HG02870 (cell line): Measurements from ENCODE around the gene TSFM.

Experiments
- ATAC-seq: cut with Tn5 transposase; IDR thresholded peaks from one replicate; pipeline ENCODE4 v1.9.1; 2021; ENCODE audit warnings: mild to moderate bottlenecking, moderate library complexity; ENCODE audit not compliant: unreplicated experiment

TSFM gene

DNA sequence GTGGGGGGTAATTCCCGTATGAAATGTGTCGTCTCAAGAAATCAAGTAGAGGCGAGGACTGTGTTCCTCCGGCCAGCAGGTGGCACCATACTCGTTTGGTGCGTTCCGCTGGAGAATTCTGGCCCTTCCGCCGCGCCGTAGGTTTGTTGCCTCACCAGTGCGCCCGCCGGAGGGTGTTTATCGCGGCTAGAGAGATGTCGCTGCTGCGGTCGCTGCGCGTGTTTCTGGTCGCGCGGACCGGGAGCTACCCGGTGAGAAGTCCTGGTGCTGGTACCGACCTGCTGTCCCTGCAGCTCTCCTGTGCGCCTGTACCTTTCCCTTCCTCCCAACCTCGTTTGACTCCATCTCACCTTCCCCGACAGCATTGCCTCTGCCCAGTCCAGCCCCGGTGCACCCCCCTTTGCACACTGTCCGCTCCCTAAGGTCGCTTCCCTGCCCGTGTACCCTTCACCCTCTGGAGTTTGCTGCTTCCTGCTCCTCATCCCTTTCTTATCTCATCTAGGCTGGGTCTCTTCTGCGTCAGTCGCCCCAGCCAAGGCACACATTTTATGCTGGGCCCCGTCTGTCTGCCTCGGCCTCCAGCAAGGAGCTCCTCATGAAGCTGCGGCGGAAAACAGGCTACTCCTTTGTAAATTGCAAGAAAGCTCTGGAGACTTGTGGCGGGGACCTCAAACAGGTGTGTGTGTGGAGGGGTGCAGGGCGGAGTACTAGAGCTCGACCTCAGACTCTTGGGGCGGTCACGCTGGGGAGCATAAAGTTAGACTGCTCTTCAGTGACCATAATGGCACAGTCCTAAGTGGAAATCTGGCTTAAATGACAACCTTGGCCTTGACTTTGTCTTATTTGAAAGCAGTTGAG is at the start of gene TSFM:
TSS of gene TSFM (plus strand) at position 180 of the 858 bp plus-strand sequence. CDS start at position 195, 15 bp downstream.
- peak; percentile 85 for ATAC-seq

GRCh38 chr12:57733928-57734327 is 48.7 kb upstream of the TSFM start:
- ATAC-seq: no peak

GRCh38 chr12:57734591-57734990 is 48.0 kb upstream of the TSFM start:
- no peak for ATAC-seq

- no peak for ATAC-seq
Measured at GRCh38 chr12:57735198-57735855, 47.3 kb upstream of the TSFM start.

DNA sequence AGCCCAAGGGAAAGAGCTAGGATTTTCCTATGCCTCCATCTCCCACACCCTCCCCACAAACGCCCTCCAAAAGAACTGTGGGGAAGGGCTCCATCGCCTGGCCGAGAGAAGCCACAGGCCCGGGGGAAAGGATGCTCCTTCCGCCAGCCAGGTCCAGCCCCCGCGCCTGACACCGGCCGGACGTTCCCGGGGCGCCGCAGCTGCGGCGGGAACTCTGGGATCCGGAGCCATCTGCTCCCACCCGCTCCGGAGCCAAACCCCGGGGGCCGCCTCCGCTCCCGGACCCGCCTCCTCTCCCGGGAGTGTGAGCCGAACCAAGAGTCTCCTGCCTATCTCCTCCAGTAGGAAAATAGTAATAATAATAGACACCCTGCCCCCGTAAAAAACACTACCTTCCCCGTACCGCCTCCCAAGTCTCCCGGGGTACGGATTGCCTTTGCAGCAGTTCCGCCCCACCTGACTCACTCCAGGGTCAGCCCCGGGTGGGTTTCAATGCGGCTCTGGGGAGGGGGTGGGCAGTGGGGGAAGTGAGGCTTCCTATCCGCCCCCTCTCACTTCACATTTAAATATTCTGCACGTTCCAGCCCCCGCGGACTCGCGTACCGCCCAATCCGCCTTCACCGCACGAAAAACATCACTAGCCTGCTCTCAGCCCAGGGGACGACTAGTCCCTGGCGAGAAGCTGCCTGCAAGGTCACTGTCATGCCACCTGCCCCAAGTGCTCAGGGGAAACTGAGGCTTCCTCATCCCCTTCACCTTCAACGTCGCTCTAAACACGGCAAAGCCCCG is 46.4 kb upstream of the TSFM start:
- ATAC-seq: no peak

DNA sequence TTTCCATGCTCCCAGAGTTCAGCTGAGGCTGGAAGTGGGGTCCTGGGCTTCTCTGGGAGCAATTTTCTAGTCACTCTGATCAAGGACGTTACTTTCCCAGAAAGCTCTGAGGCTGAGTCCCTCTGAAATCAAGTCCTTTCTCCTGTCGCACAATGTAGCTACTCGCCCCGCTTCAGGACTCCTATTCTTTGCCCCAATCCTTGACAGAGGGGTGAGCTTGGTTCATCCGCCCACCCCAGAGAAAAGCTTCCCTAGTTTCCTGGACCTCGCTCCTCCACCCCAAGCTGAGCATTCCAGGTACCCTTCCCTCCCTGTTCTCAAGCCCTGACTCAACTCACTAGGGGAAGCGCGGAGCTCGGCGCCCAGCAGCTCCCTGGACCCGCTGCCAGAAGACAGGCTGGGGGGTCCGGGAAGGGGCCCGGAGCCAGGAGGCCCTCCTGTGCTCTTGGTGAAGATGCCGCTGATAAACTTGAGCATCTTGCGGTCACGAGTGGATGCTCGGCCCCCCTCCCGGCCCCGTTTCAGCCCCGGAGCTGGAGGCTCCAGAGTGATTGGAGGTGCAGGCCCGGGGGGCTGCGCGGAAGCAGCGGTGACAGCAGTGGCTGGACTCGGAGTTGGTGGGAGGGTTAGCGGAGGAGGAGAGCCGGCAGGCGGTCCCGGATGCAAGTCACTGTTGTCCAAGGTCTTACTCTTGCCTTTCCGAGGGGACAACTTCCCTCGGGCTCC is 45.7 kb upstream of the TSFM start:
- no peak for ATAC-seq

DNA sequence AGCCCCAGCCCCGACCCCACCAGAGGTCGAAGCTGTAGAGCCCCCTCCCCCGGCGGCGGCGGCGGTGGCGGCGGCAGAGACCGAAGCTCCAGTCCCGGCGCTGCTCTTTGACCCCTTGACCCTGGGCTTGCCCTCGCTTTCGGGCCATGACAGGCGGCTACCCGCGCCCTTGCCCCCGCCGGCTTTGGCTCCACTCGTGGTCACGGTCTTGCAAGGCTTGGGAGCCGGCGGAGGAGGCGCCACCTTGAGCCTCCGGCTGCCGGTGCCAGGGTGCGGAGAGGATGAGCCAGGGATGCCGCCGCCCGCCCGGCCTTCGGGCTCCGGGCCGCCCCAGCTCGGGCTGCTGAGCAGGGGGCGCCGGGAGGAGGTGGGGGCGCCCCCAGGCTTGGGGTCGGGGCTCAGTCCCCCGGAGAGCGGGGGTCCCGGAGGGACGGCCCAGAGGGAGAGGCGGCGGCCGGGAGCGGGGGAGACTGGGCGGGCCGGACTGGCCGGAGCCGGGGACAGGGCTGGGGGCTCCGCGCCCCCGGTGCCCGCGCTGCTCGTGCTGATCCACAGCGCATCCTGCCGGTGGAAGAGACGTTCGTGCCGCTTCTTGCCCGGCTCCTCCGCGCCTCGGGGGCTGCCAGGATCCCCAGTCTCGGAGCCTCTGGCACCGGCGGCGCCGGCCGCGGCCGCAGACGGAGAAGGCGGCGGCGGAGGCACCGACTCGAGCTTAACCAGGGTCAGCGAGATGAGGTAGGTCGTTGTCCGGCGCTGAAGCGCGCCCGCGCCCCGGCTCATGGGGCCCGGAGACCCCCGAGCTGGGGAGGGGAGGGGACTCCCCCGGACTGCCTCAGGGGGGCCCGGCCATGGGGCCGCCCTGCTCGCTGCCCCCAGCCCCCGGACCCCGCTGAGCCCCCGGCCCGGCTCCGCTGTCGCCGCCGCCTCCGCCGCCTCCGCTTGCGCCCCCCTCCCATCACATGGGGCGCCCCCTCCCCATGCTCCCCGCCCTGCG is 44.8 kb upstream of the TSFM start:
- no peak for ATAC-seq

DNA sequence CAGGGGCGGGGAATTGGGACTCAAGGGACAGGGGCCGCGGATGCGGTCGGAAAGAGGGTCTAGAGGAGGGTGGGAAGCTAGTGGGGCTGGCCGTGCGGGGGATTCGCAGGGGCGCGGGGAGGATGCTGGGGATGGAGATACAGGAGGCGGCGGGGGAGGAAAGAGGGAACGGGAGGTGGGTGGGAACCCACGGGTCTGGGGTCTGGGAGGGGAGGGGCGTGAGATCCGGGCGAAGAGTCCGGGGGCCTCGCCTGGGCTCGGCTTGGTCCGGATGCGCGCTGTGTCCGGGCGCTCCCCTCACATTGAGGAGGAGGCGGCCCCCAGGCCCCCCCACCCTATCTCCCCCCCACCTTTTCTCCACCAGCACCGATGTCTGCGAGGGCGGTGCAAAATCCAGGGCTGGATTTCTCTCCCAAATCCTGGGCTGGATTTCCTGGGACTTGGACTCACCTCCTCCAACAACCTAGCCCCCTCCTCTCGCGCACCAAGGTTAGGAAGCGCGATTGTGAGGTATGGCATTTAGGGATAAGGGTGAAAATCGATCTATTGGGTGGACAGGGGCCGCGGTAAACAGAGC is 43.8 kb upstream of the TSFM start, which contains the start of gene AGAP2:
TSS of gene AGAP2 (minus strand) at position 82 of the 577 bp plus-strand sequence. CDS start 496 bp downstream, outside the sequence.
- no peak for ATAC-seq

DNA sequence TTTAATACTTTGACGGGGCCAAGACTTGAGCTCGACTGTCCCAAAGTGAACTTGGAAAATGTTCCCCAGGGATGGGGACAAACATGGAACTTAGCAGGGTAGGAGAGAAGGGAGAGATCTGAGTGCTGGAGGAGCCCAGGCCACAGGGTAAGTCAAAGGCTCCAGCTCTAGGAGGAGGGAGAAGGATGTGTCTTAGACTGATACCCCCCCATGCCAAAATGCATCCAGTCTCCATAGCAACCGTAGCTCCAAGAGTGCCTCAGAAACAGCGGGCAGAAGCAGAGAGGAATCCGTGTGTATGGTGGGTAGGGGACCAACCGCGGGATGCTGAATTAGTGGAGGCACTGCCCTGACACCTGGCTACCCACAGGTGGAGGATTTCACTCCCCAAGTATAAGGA is 43.2 kb upstream of the TSFM start:
- ATAC-seq: no peak

DNA sequence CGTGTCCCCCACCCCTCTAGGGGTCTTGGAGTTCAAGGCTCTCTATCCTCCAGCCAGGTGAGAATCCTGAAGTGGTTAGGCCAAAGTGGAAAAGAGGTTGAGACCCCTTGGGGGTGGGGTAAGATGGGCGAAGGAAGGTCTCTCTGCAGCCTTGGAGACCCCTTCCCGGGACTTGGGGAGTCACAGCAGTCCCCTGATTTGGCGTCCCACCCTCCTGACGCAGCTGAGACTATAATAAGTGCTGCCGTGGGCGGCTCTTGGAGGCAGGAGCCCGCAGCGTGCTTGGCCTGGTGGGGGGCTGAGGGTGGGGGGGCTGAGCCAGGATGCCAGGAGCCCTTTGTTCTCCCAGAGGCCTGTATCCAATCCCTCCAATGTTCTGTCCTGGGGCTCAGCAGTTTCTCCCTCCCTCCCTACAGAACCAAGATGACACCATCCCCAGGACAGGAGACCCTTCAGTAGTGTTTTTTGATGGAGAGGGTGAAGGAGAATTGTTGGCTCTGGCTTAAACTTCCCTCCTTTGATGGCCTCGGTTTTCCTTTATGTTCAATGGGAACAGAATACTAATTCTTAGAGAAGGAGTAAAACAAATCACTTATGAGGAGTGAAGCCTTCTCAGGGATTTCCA is 42.6 kb upstream of the TSFM start:
- no peak for ATAC-seq

GRCh38 chr12:57740656-57741412 is 41.8 kb upstream of the TSFM start:
- peak; percentile 36 for ATAC-seq

DNA sequence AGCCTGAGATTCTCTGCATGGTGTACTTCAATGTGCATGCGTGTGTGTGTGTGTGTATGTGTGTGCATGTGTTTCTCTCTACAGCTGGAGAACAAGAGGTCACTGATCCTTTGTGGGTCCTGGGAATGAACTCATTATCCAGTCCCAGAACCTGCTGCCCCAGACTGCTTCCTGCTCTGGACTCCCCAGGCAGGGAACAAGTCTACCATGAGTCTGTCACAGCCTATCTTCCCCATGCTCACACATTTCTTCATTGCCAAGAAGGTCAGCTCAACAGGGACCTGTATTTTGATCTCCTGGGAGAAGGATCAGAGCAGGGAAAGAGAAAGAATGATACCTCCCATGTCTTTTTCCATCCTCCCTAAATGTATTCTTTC is 41.2 kb upstream of the TSFM start:
- no peak for ATAC-seq

- ATAC-seq: peak; percentile 50
Measured at GRCh38 chr12:57741844-57742738, 40.5 kb upstream of the TSFM start.

GRCh38 chr12:57743769-57744168 is 38.8 kb upstream of the TSFM start:
- no peak for ATAC-seq

GRCh38 chr12:57744194-57744776 is 38.3 kb upstream of the TSFM start:
- peak; percentile 29 for ATAC-seq

- ATAC-seq: peak; percentile 82
Measured at GRCh38 chr12:57744777-57745484, 37.7 kb upstream of the TSFM start, which contains the start of gene TSPAN31. TSS of gene TSPAN31 (plus strand) at chr12:57745039. CDS start at chr12:57745155, 116 bp downstream.
